HUDEP-2 (cell line): ENCODE data around the gene DEAF1.

Source experiments
- DNase-seq, 76 experiments: peaks; one replicate each; lab custom pipeline; 2025; ENCODE audit not compliant: unreplicated experiment in 76 of 76; lab: John Stamatoyannopoulos, UW

Gene DEAF1

DNA sequence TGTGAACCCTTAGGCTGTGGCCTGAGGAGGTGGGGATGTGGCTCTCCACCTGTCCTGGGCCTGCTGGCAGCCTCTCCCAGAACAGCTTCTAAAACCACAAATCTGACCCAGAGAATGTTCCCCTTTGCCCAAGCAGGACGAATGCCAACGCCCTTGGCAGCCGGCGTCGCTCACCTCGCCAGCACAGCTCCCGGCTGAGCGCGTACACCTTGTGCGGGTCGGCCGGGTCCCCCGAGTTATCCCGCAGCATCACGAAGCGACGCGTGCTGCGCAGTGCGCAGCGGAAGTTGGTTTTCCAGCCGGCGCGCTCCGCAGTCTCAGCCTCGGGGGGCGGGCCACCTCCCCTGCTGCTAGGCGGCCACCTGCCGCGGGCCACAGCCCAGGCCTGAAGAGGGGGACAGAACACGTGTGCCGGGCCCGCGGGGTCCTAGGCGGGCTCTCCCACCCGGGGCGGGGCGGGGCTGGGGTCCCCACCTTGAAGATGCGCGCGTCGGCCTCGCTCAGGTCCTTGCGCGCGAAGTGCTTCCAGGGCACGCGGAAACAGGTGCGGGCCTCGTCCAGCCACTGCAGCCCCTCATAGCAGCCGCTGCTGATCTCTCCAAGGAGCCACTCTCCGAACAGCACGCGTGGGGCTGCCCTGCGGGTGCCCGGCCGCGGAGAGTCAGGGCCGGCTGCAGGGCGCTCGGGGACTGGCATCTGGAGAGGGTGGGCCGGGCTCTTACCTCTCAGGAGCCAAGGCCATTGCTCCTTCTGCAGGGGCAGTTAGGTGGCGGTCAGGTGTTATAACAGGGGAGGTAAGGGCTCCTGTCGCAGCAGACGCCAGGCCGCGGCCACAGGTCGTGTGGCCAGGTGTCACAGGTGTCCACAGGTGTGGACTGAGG, 80.2 kb downstream of the DEAF1 start:
- no peak for DNase-seq

DNA sequence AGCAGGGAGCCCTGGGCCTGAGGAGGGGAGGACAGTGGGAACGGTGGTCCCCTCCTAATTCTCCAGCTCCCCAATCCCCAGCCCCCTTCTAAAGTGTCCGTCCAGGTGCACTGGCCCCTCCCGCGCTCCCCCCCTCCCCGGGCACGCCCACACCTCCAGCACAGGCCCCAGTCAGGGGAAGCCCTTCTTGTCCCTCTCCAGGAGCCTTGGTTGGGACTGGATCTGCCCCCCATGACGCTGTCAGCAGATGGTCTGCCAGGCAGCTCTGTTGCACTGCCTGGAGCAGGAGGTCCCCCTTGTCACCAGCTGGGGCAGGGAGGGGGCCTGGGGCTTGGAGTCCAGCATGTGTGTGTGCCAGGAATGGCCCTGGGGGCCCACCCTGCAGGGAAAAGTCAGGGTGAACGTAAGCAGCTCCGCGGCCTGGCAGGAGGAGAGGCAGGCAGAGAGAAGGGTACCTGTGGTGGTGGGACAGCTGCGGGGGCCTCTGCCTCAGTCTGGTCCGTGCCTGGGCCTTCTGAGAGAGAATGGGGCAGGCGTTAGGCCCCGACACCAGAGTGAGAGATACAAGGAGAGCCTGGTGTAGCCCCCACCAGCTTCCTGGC, 80.9 kb downstream of the DEAF1 start:
- DNase-seq, result no peak

DNA sequence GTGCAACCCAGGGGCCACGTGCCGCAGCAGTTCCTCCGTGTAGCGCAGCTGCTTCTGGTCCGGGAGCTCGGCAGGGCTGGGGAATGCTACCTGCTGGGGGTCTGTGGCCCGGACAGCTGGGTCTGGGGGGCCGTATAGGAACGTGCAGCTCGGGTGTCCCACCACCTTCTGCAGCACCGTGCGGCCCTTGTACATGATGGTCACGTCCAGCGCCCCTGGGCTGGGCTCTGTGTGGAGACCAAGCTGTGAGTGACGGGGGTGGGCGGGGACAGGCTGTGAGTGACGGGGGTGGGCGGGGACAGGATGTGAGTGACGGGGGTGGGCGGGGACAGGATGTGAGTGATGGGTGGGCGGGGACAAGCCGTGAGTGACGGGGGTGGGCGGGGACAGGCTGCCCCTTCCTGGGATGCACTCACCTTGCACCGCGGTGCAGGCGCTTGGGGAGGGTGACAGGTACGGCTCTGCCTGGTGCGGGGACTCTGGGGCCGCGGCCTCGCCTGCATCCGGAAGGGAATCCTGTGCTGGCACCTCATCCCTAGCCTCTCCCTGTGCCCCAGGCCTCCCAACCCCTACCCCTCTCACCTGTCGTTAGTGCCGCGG, 81.6 kb downstream of the DEAF1 start:
- DNase-seq, result peak in 62 of 76 experiments; percentile 6 to 86 (median 68)

DNA sequence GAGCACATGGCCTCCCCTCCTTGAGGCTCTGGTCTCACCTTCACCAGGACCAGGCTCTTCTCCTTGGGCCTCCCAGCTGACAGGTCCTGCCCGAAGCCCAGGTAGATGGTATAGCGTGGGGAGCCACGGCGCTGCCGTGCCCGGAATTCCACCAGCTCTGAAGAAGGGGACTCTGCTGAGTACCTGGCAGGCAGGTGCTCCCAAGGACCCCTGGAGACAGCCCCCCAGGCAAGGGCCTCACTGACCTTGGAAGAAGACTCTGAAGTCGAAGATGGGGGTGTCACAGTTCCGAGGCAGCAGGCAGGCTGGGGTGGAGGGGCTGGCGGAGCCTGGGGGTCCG, 82.1 kb downstream of the DEAF1 start:
- DNase-seq, result no peak

DNA sequence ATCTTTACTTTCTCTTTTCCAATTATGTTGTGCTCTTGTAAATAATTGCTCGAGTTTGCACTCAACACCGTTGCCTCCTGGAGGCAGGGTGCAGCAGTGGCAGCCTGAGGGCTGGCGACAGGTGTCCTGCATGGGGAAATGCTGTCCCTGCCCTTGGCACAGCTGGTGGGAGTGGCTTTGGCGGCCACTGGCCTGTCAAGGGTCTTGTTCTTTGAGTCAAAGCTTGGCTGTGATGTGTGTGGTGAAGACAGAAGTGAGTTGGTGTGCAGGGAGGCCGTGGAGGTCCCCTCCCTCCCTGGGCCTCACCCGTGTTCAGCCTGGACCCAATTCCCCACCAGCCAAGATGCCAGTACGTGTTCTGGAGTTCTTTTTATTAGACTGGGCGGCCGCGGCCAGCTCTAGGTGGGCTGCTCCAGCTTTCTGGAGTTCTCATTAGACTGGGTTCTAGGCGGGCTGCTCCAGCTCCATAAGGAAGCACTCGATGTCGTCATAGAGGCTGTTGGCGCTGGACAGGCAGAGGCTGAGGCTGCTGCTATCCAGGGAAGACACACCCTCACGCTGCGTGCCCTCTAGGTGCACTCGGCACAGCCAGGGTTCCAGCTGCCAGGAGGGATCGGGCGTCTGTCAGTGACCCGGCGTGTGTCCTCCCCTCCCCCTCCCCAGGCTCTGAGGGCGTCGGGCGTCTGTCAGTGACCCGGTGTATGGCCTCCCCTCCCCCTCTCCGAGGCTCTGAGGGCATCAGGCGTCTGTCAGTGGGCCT, 82.6 kb downstream of the DEAF1 start:
- DNase-seq, result peak in 37 of 76 experiments; percentile 2 to 55 (median 22)

DNA sequence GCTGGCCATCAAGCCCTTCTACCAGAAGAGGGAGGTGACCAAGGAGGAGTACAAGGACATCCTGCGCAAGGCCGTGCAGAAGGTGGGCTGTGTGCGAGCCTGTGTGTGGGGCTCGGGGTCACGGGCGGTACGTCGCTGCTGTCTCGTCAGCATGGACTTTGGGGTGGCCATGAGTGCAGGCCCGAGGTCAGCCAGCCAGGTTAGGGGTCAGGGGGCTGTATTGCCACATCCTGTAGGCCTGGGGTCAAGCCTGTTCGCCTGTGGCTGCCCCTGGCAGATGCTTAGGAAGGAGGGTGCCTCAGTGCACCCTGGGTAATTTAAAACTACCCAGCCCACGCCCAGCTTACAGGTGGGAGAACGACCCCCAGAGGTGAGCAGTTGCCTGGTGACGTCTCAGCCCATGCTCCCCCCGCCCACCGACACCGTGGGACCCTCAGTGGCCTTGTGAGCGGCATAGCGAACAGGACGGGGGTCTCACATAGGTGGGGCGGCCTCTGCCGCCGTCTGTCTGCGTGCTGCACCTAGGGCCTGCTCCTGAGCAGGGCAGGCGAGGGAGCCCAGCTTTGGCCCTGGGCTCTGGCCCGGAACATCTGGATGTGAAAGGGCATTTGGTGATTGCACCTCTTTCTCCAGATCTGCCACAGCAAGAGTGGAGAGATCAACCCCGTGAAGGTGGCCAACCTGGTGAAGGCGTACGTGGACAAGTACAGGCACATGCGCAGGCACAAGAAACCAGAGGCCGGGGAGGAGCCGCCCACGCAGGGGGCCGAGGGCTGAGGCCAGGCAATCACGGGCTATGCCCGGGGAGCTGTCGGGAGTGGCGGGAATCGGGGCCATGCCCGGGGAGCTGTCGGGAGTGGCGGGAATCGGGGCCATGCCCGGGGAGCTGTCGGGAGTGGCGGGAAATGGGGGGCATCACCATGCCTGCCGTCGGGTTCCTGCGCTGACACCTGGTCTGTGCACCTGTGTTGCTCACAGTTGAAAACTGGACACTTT, 83.7 kb downstream of the DEAF1 start:
- DNase-seq, result no peak

DNA sequence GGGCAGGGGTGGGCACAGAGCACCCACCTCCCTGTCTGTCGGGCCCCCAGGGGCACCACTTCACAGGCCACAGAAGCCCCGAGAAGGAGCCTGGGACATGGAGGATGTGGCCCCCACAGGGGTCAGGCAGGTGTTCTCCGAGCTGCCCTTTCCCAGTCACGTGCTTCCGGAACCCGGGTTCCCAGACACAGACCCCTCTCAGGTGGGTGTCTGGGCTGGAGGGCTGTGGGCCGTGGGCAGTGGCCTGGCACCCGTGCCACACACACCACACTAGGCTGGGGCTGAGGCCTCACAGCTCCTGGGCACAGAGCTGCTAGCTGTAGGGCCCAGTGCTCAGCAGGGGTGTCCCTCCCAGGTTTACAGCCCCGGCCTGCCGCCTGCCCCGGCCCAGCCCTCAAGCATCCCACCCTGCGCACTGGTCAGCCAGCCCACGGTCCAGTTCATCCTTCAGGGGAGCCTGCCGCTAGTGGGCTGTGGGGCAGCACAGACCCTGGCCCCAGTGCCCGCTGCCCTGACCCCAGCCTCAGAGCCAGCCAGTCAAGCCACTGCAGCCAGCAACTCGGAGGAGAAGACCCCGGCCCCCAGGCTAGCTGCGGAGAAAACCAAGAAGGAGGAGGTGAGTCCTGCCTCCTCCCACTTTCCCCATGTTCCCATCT, 84.7 kb downstream of the DEAF1 start:
- no peak for DNase-seq

DNA sequence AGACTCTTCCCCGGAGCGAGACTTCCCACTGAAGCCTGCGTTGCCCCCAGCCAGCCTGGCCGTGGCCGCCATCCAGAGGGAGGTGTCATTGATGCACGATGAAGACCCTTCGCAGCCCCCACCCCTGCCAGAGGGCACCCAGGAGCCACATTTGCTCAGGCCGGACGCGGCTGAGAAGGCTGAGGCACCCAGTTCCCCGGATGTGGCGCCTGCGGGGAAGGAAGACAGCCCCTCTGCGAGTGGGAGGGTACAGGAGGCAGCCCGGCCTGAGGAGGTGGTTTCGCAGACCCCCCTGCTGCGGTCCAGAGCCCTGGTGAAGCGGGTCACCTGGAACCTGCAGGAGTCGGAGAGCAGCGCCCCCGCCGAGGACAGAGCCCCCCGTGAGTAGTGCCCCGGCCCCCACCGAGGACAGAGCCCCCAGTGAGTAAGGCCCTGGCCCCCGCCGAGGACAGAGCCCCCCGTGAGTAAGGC, 85.6 kb downstream of the DEAF1 start:
- no peak for DNase-seq

DNA sequence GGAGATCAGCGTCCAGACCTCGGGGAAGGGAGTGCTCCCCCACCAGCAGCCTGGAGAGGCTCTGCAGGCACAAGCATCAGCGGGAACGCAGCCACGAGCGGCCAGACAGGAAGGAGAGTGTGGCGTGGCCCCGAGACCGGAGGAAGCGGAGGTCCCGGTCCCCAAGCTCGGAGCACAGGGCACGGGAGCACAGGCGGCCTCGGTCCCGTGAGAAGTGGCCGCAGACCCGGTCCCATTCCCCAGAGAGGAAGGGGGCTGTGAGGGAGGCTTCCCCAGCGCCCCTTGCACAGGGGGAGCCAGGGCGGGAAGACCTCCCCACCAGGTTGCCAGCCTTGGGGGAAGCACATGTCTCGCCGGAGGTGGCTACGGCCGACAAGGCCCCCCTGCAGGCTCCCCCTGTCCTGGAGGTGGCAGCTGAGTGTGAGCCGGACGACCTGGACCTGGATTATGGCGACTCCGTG, 86.2 kb downstream of the DEAF1 start:
- DNase-seq, result no peak

DNA sequence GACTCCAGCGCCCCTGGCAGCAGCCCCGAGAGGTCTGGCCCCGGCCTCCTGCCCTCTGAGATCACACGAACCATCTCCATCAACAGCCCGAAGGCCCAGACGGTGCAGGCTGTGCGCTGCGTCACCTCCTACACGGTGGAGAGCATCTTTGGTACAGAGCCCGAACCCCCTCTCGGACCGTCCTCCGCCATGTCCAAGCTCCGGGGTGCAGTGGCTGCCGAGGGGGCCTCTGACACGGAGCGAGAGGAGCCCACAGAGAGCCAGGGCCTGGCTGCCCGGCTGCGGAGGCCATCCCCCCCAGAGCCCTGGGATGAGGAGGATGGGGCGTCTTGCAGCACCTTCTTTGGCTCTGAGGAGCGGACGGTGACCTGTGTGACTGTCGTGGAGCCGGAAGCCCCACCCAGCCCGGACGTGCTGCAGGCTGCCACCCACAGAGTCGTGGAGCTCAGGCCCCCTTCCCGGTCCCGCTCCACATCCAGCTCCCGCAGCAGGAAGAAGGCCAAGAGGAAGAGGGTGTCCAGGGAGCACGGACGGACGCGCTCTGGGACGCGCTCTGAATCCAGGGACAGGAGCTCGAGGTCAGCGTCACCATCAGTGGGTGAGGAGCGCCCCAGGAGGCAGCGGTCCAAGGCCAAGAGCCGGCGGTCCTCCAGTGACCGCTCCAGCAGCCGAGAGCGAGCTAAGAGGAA, 86.9 kb downstream of the DEAF1 start:
- no peak for DNase-seq

DNA sequence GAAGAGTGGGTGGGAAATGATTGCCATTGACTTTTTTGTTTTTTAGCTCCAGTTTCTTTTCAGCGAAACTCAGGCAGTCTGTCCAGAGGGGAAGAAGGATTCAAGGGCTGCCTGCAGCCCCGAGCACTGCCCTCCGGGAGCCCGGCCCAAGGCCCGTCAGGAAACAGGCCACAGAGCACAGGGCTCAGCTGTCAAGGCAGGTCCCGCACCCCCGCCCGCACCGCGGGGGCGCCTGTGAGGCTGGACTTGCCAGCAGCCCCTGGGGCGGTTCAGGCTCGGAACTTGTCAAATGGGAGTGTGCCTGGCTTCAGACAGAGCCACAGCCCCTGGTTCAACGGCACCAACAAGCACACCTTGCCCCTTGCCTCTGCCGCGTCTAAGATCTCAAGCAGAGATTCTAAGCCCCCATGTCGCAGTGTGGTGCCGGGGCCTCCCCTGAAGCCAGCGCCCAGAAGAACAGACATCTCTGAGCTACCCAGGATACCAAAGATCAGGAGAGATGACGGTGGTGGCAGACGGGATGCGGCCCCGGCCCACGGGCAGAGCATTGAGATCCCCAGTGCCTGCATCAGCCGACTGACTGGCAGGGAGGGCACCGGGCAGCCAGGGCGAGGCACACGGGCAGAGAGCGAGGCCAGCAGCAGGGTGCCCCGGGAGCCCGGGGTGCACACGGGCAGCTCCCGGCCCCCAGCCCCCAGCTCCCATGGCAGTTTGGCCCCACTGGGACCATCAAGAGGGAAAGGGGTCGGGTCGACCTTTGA, 87.8 kb downstream of the DEAF1 start:
- DNase-seq, result no peak

DNA sequence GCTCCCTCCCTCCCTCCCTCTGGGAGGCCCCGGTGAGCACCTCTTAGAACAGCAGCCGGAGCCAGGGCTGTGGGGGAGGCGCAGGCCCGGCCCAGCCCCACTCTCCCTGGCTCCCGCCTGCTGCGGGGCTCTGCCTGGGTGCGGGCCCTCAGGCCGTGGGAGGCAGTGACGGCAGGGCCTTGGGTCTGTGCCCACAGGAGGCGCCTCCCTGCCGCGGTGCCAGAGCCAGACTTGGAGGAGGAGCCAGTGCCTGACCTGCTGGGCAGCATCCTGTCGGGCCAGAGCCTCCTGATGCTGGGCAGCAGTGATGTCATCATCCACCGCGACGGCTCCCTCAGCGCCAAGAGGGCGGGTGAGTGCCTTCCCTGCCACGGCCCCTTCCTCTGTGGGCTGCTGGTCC, 88.8 kb downstream of the DEAF1 start:
- peak in 72 of 76 experiments; percentile 24 to 94 (median 79) for DNase-seq

DNA sequence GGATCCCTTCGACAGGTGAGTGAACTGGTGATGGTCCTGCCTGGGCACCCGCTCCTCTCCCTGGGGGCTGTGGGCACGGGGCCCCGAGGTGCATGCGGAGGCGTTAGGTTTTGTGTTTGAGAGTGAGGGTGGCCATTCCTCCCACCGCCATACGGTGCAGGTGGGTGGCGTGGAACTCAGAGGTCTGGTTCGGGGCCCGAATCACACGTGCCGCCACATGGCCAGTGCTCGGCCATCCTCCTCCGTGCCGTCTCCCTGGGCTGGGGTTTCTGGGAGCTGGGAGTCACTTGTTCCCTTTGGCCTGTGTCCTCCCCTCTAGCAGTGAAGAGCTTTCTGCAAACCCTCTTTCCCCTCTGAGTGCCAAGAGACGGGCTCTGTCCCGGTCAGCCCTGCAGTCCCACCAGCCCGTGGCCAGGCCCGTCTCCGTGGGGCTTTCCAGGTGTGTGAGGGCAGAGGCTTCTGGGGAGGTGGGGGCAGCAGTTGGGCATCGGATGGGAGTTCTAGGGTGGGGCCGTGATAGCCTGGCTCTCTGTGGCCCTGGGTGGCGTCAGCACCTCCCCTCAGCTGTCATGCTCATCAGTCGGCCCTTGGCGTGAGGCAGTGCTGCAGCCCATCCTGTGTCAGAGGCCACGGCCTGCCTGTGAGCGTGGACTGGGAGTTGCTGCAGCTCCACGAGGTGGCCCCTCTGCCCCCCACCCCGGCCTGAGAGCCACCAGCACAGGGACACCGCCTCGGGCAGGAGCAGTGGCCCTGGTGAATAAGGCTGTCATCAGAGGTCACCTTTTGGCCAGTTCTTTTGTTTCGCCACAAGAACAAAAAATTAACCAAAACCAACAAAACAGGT, 89.5 kb downstream of the DEAF1 start:
- DNase-seq, result peak in 1 of 76 experiments; percentile 12

DNA sequence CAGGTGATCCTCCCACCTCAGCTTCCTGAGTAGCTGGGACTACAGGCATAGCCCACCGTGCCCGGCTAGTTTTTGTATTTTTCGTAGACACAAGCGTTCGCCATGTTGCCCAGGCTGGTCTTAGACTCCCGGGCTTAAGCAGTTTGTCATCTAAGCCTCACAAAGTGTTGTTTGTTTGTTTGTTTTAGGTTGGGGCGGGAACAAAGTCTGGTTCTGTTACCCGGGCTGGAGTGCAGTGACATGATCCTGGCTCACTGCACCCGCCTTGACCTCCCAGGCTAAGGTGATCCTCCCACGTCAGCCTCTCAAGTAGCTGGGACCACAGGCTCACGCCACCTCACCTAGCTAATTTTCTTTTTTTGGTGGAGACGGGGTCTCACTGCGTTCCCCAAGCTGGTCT, 91.9 kb downstream of the DEAF1 start:
- DNase-seq, result no peak

DNA sequence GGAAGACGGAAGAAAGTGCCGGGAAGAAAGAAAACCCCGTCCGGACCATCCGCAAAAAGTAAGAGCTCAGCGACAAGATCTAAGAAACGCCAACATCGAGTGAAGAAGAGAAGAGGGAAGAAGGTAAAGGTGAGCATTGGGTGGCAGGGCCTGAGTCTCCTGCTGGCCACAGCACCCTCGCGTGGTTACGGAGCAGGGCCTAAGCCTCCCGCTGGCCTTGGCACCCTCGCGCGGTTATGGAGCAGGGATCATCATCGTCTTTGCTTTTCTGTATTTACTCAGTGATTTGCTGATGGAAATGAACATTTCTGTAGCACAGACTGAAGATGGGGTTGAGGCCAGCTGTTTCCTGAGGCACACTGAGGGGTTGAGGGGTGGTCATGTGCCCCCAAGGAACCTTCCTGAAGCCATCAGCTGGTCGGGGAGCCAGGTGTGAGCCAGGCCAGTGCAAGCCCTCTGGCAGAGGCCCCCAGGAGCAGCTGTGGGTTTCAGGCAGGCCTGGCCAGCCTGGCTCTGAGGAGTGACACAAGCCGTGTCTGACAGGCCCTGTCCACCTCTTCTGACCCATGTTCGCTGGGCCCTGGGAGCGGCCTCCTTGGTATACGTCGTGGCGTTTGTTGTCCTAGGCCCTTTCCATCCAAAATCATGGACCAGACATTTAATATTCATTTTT, 93.3 kb downstream of the DEAF1 start:
- DNase-seq, result no peak

DNA sequence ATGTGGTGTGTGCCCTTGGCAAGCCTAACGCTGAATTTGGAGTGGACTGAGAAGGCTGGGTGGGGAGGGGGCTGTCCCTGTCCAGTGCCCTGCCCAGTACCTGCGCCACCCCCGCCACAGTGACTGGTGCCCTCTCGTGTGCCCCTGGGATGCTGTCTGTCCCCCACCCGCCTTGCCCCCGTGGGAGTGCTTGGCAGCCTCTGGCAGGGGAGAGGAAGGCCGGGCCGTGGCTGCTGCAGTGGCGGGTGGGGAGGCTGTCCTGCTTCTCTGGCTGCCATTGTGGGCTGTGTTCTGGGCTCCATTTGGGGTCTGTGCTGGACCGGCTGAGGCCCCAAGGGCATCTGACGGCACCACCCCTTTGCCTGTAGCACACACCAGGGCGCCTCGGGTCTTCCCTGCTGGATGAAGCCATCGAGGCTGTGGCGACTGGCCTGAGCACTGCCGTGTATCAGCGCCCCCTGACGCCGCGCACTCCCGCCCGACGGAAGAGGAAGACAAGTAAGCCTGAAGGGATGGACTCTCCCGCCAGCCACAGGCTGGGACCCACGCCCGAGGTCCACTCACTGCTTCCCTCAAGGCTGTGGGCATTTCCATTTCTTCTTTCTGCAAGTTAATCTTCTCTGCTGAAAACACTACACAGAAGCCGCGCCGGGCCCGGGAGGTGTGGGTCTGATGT, 96.9 kb downstream of the DEAF1 start:
- DNase-seq, result no peak
